Left lung (tissue), 10 donors: ENCODE data around the gene C1orf122. TPM values are rescaled to one million over a fixed set of nuclear protein-coding genes. Genes with fewer than 3 reads are reported as not detected.

Experiments
- ATAC-seq: fragments of 200-7000 bp; cut with Tn5 transposase; one replicate; pipeline ENCODE4 v1.9.1; 2020; ENCODE audit warnings: moderate library complexity
- DNase-seq, 4 donors: peaks; one replicate each; pipeline ENCODE4 v3.0.0-alpha.2; 2013 to 2020
- H3K27ac ChIP-seq, 2 donors: fragments of 200-600 bp; sonication (generic) in 1 of 2; one replicate each; pipeline versions ENCODE4 v1.5.0 to v1.8.0; 2020 to 2021
- H3K27me3 ChIP-seq, 2 donors: fragments of 200-600 bp; sonication (generic) in 1 of 2; one replicate each; pipeline versions ENCODE4 v1.5.0 to v1.8.0; 2020 to 2021
- H3K36me3 ChIP-seq, 2 donors: fragments of 200-600 bp; sonication (generic) in 1 of 2; one replicate each; pipeline versions ENCODE4 v1.5.0 to v1.8.0; 2020 to 2021
- H3K4me1 ChIP-seq, 2 donors: fragments of 200-600 bp; one replicate each; pipeline ENCODE4 v1.8.0; 2021
- H3K4me3 ChIP-seq, 2 donors: fragments of 200-600 bp; sonication (generic) in 1 of 2; one replicate each; pipeline versions ENCODE4 v1.5.0 to v1.8.0; 2020 to 2021; ENCODE audit warnings: mild to moderate bottlenecking in 1 of 2
- H3K9me3 ChIP-seq, 2 donors: fragments of 200-600 bp; sonication (generic) in 1 of 2; one replicate each; pipeline versions ENCODE4 v1.5.0 to v1.8.0; 2020 to 2021
- intact Hi-C, 2 donors: fragments of 100-400 bp; cut with DNase I; formaldehyde crosslinking; loops; one replicate each; pipeline versions ENCODE4 v1.11.2 to v1.14.2; 2022
- polyA plus RNA-seq, 6 donors: library from polyadenylated mRNA; unstranded; fragments of 120-200 nt; gene quantifications; one replicate each; pipeline ENCODE4 v1.2.1, GENCODE V29; 2013; ENCODE audit not compliant: insufficient read length in 6 of 6
- total RNA-seq, 2 donors: library from RNA; stranded (reverse); fragmentation: NEBNext Ultra II Directional; extraction: Animal tissue kit (Norgen Biotek cat#: 25700); gene quantifications; one replicate each; pipeline ENCODE4 v1.2.1, GENCODE V29; 2021
- TF ChIP-seq, protein P1 (sequence below), 2 donors: fragments of 200-600 bp; sonication (generic) in 1 of 2; IDR thresholded peaks; one replicate each; pipeline versions ENCODE4 v1.5.0 to v1.8.0; 2021; ENCODE audit warnings: antibody characterized with exemption in 2 of 2
- donor health status: DM: no; HTN: yes; CAD: no.
- donor health status: DM: no; HTN: no; CAD: no.

C1orf122 gene
- total and polyA plus RNA-seq, 8 donors: 18.6 to 54.3 (median 27.9) TPM

DNA sequence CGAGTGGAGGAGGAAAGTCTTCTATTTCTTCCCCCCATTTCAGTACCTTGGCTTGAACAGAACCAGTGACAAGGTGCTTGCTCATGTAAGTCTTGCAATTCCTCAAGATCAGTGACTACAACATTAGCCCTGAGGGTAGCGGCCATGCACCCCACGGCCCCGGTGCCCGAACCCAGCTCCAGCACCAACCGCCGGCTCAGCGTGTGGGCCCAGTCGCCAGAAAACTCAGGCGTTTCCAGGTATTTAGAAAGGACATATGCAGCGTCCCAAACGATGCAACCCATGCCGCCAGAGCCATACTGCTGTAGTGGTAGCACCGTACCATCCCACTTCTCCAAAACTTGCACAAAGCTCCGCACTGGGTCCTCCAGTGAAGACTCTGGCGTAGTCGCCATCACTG is 25.1 kb upstream of the C1orf122 start:
- TF ChIP-seq, protein P1, sequence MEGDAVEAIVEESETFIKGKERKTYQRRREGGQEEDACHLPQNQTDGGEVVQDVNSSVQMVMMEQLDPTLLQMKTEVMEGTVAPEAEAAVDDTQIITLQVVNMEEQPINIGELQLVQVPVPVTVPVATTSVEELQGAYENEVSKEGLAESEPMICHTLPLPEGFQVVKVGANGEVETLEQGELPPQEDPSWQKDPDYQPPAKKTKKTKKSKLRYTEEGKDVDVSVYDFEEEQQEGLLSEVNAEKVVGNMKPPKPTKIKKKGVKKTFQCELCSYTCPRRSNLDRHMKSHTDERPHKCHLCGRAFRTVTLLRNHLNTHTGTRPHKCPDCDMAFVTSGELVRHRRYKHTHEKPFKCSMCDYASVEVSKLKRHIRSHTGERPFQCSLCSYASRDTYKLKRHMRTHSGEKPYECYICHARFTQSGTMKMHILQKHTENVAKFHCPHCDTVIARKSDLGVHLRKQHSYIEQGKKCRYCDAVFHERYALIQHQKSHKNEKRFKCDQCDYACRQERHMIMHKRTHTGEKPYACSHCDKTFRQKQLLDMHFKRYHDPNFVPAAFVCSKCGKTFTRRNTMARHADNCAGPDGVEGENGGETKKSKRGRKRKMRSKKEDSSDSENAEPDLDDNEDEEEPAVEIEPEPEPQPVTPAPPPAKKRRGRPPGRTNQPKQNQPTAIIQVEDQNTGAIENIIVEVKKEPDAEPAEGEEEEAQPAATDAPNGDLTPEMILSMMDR (IDR thresholded peaks at IDR 0.05): no peak
- ATAC-seq: no peak
- Histone ChIP-seq H3K27ac (no peak overlapping the region), H3K4me3 (no peak overlapping the region), H3K4me1 (no peaks in the 10 kb centered on the region), H3K36me3 (no peaks in the 10 kb centered on the region), H3K9me3 (no peaks in the 10 kb centered on the region), H3K27me3 (peaks cover 0 to 48% of the 10 kb centered on the region in 2 donors)
- no peak for DNase-seq
- intact Hi-C loops: no loop called here

DNA sequence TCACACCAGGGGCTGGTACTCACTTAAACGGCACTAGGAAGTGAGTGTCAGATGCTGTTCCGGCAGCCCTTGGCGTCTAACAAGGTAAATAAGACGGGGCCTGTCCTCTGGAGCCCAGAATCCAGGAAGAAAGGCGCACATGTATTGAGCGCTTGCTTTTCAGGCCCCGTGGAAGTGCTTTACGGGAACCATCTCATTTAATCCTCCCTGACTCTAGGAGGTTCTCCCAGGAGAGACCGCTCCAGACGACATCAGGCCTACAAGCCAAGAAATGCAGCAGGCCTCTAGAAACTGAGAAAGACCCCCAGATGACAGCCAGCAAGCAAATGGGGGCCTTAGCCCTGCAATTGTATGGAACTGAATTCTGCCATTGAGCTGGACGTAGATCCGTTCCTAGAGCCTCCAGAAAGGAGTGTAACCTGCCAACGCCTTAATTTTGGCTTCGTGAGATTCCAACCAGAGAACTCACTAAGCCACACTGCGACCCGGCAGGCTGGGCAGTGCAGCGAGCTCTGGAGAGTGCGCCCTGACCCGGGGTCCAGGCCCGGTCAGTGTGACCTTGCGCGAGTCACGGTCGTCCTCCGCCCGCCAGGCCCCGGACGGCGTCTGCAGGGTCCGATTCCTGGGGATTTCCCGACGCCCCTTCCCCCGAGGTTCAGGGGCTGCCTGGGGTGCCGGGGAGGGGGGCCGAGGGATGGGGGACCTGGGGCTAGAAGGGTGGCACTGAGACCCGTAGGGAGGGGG is 14.5 kb upstream of the C1orf122 start:
- intact Hi-C loops: no loop called here
- no peak overlapping the region for H3K27ac ChIP-seq
- H3K27me3 ChIP-seq: peaks cover 0 to 78% of the 10 kb centered on the region in 2 donors
- no peaks in the 10 kb centered on the region for H3K36me3 ChIP-seq
- ATAC-seq (peak; percentile 5), DNase-seq (peak in 1 of 4 donors; percentile 69)
- H3K4me3 ChIP-seq: peak overlapping the region; percentile 32 to 48
- H3K9me3 ChIP-seq: no peaks in the 10 kb centered on the region
- TF ChIP-seq, protein P1 (IDR thresholded peaks at IDR 0.05): no peak
- H3K4me1 ChIP-seq: peaks cover 8 to 17% of the 10 kb centered on the region in 2 donors

DNA sequence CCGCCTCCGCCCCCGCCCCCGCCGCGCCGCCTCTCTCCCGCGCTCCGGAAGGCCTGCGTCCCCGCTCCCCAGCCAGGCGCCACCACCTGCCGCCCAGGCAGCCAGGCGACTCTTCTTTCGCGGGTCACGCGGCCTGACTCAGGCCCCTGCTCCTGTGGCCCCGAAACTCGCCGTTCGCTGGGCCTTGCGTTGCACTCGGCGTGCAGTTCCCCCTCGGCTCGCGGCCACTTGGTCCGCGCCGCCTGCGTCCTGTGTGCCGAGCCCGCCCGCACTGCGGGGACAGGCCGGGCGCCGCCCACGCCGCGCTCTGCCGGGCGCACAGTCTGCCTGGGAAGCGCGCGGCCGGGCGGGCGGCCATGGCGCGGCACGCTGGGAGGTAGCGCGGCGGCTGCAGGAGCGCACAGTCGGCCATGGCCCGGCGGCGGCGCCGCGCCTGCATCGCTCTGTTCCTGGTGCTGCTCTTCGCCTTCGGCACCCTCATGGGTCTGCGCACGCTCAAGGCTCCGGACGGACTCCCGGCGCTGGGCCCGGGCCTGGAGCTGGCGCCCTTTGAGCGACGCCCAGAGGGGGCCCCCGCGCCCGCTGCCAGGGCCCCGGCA is 13.7 kb upstream of the C1orf122 start, which contains the start of gene MANEAL:
Gene MANEAL (plus strand): TSS at position 75 of the 599 bp plus-strand sequence. CDS start 336 bp downstream, at position 411.
- TF ChIP-seq, protein P1 (IDR thresholded peaks at IDR 0.05): no peak
- no peaks in the 10 kb centered on the region for H3K9me3 ChIP-seq
- peak in 2 of 4 donors; percentile 40 to 83 for DNase-seq

DNA sequence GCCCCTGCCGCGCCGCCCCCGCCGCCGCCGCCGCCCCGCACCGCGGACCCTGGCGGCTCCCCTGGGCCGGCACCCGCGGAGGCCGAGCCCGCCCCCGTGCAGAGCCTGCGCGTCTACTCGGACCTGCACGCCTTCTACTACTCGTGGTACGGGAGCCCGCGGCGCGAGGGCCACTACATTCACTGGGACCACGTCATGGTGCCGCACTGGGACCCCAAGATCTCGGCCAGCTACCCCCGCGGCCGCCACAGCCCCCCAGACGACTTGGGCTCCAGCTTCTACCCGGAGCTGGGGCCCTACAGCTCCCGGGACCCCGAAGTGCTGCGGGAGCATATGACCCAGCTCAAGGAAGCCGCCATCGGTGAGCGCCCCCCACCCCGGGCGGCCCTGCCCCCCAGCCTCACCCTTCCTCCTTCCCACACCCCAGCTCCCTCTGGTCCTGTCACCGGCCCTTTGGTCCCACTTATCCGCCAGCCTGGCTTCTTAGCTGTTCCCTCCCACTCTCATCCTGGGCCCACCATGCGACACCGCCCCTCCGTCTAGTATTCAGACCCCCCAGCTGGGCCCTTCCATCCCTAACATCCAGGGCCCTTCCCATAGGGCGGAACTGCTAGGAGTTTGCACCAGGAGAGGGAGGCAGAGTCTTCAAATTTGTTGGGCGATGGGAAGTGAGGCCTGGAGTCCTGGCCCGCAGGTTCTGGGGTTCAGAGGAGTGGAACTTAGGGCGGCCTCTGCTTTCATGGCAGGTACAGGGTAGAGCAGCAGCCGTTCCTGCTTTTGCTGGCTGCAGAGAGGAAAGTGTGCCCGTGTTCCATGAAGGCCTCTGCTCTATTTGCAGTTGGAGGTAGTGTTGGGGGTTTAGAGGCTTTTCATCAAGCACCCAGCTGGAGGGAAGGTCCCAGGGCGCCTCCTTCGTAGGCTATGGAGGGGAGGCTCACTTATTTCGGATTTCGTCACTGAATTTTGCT is 12.9 kb upstream of the C1orf122 start:
- H3K27me3 ChIP-seq: peaks cover 0 to 62% of the 10 kb centered on the region in 2 donors
- H3K36me3 ChIP-seq: peaks cover 0 to 8% of the 10 kb centered on the region in 2 donors
- ATAC-seq (peak; percentile 13), DNase-seq (no peak)
- TF ChIP-seq, protein P1 (IDR thresholded peaks at IDR 0.05): no peak
- no peak overlapping the region for H3K27ac ChIP-seq
- H3K9me3 ChIP-seq: no peaks in the 10 kb centered on the region
- intact Hi-C loops: no loop called here
- H3K4me3 ChIP-seq: peak overlapping the region in 1 of 2 donors; percentile 48
- H3K4me1 ChIP-seq: peaks cover 8 to 17% of the 10 kb centered on the region in 2 donors

More for the DNA sequence above, 13.7 kb upstream of the C1orf122 start, which contains the start of gene MANEAL:
- peaks cover 0 to under 1% of the 10 kb centered on the region in 2 donors for H3K36me3 ChIP-seq
- H3K27me3 ChIP-seq: peaks cover 0 to 70% of the 10 kb centered on the region in 2 donors
- ATAC-seq: peak; percentile 84
- peak within 1 kb of the TSS; percentile 32 to 48 for H3K4me3 ChIP-seq
- intact Hi-C loops: no loop called here
- H3K4me1 ChIP-seq: peaks cover 8 to 17% of the 10 kb centered on the region in 2 donors
- no peak within 1 kb of the TSS for H3K27ac ChIP-seq
